SHP77 (cell line): Measurements from ENCODE around the gene CAB39.

Source experiments
- DNase-seq, 2 experiments: peaks; one replicate each; lab custom pipeline; 2025; lab: John Stamatoyannopoulos, UW

The CAB39 gene

DNA sequence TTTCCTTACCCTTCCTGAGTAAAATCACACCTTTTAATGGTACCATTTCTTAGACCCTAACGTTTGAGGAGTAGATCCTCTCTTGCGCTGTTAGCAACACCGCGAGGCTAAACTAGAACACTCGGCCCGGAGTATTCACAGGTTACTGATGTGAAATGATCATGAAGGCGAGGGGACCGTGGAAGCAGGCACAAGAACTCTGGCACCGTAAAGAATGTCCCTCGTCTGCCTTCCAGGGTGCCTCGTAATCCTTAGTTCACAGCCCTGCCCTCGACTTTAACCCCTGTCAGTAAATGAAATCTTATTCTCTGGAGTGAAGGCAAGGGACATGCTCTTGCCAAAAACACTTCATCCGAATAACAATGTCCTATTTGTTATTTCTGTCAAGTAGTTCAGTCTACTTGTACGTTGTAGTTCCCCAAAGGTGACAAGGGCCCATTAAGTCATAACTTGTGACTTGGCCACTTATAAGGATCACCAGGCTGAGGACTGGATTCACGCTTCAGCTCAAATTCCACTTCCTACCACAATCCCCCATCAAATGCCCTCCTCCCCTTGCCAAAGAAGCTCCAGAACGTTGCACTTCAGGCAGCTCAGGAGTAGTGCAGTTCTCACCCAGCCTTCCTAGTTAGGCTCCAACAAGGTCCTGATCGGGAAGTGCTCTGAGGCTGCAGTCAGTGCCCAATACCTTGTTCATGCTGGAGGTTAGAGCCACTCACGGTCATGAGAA lies 108.8 kb downstream of the CAB39 start:
- no peak for DNase-seq

- DNase-seq = no peak
These were observed 109.4 kb downstream of the CAB39 start for GRCh38 chr2:230821991-230822520.

DNA sequence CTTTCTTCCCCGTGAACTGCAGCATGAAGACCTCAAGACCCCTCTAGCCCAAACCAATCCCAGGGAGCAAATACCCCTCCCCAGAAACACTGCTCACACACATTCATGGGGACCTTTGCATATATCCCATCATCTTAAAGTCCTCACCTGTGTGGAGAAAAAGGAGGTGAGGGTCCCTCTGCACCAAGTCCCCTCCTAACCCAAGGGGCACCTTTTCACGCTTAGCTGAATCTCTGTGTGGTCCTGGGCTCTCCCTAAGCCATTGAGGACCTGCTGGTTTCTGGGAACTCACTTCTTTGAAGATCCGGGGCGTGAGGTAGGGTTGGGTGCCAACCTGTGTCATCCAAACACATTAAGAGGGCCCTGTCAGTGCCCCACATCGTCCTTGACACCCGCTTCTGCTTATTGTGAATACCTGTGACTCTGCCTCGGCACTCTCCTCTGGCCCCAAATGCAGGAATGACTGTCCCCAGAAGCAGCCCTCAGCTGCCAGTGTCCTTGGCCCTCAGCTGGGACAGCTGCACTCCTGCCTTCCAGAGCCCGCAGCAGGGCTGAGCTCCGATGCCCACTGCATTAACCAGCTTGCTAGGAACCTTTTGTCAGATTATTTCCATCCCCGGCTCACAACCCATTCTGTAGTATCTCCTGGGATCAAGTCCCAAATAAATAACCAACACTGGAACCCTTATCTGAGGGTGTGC lies 110.8 kb downstream of the CAB39 start:
- no peak for DNase-seq

DNA sequence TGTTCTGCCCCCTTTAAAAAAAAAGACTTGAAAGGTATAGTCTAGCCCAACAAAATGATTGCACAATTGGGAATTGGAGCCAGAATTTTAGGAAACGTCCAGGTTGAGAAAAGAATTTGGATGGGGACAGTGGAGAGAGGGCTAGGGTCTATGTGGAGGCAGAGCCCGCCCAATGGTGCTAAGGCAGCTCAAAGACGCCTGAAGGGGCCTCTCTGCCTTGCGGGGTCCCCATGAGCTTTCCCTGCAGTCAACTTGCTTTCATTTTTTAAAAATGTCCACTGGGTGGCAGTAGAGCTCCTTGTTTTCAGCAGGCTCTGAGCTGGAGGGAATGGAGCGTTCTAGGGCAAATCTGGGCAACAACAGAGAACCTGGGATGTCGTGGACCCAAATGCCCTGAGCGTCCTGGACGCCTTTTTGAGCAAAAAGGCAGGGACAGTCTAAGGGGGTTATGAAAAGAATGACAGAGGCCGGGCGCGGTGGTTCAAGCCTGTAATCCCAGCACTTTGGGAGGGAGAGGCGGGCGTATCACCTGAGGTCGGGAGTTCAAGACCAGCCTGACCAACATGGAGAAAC lies 111.8 kb downstream of the CAB39 start:
- peak; percentile 77 to 84 for DNase-seq

GRCh38 chr2:230825354-230825753 lies 112.7 kb downstream of the CAB39 start:
- no peak for DNase-seq

- no peak for DNase-seq
These were observed 115.2 kb downstream of the CAB39 start for GRCh38 chr2:230827774-230828271.

DNA sequence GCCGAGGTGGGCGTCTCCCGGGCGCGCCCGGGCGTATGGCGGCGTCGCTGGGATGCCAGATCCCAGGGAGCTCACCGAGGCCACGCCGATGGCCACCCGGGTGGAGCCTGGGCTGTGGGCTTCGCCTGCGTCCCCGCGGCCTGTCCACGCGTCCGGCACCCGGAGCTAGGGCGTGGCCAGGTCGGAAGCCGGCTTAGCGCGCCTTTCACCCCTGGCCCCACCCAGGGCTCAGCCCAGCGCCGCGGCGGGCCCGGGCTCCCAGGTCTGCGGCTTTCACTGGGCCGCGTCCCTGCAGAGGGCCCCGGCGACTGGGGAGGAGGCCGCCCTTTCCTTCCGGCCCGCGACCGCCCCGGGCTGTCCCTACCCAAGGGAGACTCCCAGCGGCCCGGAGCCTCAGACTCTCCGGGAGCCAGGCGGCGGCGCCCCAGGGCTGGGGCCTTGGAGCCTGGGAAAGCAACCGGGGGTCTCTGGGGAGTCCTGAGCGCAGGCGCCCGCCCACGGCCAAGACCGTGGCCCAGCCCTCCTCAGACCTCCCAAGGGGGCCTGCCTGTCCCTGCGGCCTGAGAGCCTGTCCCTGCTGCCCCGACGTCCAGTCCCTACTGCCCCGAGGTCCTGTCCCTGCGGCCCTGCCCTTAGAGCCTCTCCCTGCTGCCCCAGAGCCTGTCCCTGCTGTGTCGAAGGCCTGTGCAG lies 115.8 kb downstream of the CAB39 start:
- DNase-seq = no peak

- DNase-seq = no peak
These were observed 116.7 kb downstream of the CAB39 start for GRCh38 chr2:230829293-230829692.

DNA sequence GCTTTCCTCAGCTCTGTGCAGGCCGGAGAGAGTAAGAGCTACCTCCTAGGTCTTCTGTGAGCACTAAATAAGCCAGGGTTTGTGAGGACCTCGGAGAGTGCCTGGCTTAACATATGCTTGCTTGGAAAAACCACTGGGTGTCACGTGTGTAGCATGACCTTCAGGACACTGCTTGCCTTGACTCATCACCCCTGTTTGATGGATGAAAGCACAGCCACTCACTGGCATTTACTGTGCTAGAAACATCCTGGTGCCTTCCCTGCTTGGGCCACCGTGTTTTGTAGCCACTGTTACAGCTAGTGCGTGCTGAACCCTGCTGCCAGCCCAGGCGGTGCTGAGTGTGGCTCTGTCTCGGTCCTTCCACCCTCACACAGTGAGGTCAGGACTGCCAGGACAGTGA lies 117.3 kb downstream of the CAB39 start:
- no peak for DNase-seq

DNA sequence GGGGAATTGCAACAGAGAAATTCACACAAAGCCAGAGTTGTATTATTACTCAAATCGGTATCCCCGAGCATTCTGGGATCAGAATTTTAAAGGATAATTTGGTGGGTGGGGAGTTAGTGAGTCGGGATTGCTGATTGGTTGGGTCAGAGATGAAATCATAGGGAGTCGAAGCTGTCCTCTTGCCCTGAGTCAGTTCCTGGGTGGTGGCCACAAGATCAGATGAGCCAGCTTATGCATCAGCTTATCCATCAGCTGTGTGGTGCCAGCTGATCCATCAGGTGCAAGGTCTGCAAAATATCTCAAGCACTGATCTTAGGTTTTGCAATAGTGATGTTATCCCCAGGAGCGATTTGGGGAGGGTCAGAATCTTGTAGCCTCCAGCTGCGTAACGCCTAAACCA lies 117.8 kb downstream of the CAB39 start:
- no peak for DNase-seq

GRCh38 chr2:230840301-230840700 lies 127.7 kb downstream of the CAB39 start:
- no peak for DNase-seq

- no peak for DNase-seq
These were observed 129.8 kb downstream of the CAB39 start for GRCh38 chr2:230842473-230842872.

DNA sequence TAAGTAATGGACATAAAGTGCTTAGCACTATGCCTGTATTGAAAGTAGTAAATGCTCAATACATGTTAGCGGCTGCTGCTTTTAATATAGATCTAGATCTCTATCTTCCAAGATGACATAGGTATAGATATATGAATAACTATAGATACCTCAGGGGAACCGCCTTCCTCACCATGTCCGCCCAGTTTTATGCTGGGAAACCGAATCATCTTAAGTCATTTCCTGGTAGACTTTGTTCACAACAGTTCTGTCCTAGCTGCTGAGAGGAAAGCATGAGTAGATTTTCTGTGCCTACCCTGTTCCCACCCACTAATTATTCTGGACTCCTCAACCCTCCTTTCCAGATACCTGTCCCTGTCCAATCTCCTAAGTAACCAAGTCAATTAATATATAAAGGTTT lies 130.5 kb downstream of the CAB39 start:
- DNase-seq = no peak

GRCh38 chr2:230846360-230846759 lies 133.7 kb downstream of the CAB39 start:
- DNase-seq = no peak

- DNase-seq = peak; percentile 87 to 90
These were observed 135.3 kb downstream of the CAB39 start for GRCh38 chr2:230847883-230848388.

DNA sequence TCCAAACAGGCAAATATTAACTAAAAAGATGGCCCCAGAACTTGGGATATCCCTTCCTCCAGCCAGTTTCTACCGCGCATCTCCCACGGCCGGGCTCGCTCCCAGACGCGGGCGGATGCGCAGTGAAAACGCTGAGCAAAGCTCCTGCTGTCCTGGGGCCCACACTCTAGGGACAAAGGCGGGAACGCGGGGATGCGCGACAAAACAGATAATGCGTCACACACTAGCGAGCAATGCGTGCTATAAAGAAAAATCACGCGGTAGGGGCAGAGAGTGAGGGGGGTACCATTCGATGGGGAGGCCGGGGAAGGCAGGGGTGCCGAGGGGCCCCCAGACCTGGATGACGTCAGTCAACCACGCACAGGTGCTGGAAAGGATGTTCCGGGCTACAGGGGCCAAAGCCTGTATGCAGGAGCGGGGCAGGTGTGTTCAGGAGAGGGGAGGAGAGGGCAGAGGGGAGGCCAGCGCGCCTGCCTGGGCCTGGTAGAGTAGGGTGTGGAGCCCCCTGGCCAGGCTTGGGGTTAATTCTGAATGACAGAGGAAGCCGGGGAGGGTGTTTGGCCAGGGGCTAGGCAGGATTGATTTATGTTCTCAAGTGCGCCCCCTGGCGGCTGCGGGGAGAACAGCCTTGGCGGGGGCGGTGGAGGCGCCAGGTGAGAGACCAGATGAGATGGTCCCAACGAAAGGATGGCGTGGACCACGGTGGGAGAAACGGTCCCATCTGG lies 137.2 kb downstream of the CAB39 start:
- DNase-seq = peak in 1 of 2 experiments; percentile 35

GRCh38 chr2:230850358-230850658 lies 137.7 kb downstream of the CAB39 start:
- DNase-seq = no peak

DNA sequence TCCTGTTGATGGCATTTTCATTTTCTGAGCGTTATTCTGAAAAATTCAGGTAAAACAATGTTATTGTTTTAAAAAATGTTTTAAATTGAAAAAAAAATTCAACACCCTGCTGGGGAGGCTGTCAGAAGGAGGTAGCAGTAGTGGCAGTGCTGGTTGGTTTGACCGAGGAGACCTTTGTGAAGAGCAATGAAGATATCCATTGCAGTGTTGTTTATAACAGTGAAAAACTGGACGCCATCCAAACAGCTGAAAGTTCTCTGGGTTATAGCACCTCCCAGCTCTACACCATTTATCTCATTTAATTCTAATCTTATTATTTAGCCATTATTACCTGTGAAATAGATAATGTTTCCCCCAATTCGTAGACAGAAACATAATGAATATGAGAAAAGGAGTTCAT lies 139.5 kb downstream of the CAB39 start:
- DNase-seq = no peak

DNA sequence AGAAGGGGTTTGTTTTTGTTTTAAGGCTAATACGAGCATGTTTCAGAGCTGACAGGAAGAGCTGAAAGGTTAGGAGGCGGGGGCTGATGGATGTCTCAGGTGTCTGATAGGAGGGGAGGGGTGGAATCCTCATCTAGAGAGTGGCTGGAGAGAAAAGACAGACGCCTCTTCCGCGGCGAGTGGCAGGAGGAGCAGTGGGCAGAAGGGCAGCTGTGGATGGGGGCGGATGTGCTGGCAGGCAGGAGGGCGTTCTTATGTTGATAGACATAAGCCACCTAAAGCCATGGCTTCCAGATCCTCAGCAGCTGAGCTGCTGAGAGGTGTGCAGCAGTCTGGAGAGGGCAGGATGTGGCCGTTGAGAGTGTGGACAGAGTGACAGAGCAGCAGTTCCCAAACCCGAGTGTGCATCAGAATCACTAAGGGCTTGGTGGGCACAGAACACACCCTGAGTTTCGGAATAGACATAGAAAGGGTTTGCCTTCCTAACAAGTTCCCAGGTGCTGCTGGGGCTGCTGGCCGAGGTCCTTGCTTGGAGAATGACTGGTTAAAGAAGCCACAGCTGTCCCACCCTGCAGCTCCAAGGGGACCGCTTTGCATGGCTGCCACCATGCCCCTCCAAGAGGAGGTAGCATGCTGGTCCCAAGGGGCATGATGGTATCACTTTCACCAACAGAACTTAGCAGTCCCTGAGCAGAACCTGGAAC lies 149.1 kb downstream of the CAB39 start:
- DNase-seq = peak; percentile 32 to 71

GRCh38 chr2:230862292-230862691 lies 149.7 kb downstream of the CAB39 start:
- no peak for DNase-seq

- DNase-seq = no peak
These were observed 150.4 kb downstream of the CAB39 start for GRCh38 chr2:230863031-230863430.
